HG03354 (cell line): ENCODE measurements around the gene ZMYND10.
A peak's percentile ranks its signal among the peaks of the same experiment; 100 is the strongest.
"Not testable (repeated sequence)": the region's sequence is repeated elsewhere in the genome, so short reads cannot be mapped to it uniquely, and the experiment has no call there.

ENCODE experiments used
- ATAC-seq: cut with Tn5 transposase; IDR thresholded peaks from one replicate; pipeline ENCODE4 v1.9.1; 2021; ENCODE audit warnings: mild to moderate bottlenecking; ENCODE audit not compliant: unreplicated experiment, poor library complexity, severe bottlenecking

ZMYND10 gene

GRCh38 chr3:50317300-50317699 lies 28.2 kb downstream of the ZMYND10 start:
- ATAC-seq, result no peak

- no peak for ATAC-seq
Observed at GRCh38 chr3:50316657-50317242, 28.8 kb downstream of the ZMYND10 start.

GRCh38 chr3:50314816-50315215 lies 30.7 kb downstream of the ZMYND10 start:
- no peak for ATAC-seq

GRCh38 chr3:50314342-50314741 lies 31.2 kb downstream of the ZMYND10 start:
- ATAC-seq, result no peak

- not testable (repeated sequence) for ATAC-seq
Observed at GRCh38 chr3:50312041-50312440, 33.5 kb downstream of the ZMYND10 start.

GRCh38 chr3:50304601-50305000 lies 40.9 kb downstream of the ZMYND10 start:
- no peak for ATAC-seq

- ATAC-seq, result no peak
Observed at GRCh38 chr3:50303013-50303815, 42.3 kb downstream of the ZMYND10 start, which contains the start of gene HYAL1. HYAL1 (minus strand) TSS chr3:50303574; CDS start chr3:50302956, 618 bp downstream.

GRCh38 chr3:50302095-50303012 lies 43.2 kb downstream of the ZMYND10 start:
- ATAC-seq, result no peak

GRCh38 chr3:50300681-50301254 lies 44.8 kb downstream of the ZMYND10 start:
- no peak for ATAC-seq

- no peak for ATAC-seq
Observed at GRCh38 chr3:50299929-50300680, 45.4 kb downstream of the ZMYND10 start.

- ATAC-seq, result no peak
Observed at GRCh38 chr3:50299638-50299928, 45.9 kb downstream of the ZMYND10 start.

- ATAC-seq, result peak; percentile 89
Observed at GRCh38 chr3:50298836-50299637, 46.5 kb downstream of the ZMYND10 start, which contains the start of the genes HYAL3 and NAA80. HYAL3 (minus strand) TSS chr3:50299405; CDS start chr3:50295602, 3,803 bp downstream. NAA80 (minus strand) TSS chr3:50299405; CDS start chr3:50297463, 1,942 bp downstream.

- ATAC-seq, result no peak
Observed at GRCh38 chr3:50297896-50298725, 47.4 kb downstream of the ZMYND10 start.

GRCh38 chr3:50297384-50297775 lies 48.2 kb downstream of the ZMYND10 start:
- no peak for ATAC-seq

- no peak for ATAC-seq
Observed at GRCh38 chr3:50296721-50297383, 48.7 kb downstream of the ZMYND10 start.

GRCh38 chr3:50295553-50296431 lies 49.7 kb downstream of the ZMYND10 start:
- no peak for ATAC-seq
